Measurements from ENCODE around the gene CYFIP2.

The CYFIP2 gene

DNA sequence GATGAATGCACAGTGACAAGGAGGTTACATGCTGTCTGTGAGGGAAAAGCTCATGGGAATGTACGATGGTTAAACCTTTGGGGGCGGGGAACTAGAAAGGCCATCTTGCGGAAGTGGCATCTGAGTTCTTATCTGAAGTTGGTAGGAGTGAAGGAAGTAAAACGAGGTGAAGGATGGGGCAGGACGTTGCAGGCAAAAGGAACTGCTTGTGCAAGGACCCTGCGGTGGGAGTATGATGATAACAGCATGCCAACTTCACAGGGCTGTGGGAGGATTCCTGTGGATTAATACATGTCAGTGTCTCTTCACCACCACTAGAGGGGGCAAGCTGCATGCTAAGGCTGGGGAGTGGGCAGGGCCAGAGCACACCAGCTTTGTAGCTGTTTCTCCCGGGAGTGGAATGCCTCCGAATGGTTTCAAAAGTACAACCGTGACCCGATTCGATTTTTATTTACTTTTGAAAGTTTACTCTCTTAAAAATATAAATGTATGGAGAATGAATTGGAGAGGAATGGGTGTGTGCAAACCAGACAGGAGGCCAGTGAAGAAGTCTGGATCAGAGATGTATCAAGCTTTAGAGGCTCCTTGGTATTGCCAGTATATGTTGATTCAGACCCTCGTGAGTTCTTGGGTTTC, 62.5 kb downstream of the CYFIP2 start:
- DNase-seq: peak; percentile 50

DNA sequence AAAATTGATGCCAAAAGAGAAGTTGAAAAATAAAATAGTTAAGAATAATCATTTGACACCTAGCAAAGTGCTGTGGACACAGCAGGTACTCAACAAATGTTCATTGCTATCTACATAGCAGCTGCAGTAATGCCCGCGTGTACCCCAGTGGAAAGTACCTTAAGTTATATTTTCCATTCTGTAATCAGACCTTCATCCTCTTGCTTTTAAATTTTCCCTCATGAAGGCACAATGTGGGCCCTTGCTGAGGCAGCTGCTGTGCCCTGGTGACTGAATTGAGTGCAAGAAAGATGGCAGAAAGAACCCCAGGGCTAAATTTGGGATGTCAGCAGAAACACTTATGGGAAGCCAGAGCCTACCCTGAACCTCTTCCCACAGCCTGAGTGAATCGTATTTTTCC, 65.9 kb downstream of the CYFIP2 start:
- no peak for DNase-seq

DNA sequence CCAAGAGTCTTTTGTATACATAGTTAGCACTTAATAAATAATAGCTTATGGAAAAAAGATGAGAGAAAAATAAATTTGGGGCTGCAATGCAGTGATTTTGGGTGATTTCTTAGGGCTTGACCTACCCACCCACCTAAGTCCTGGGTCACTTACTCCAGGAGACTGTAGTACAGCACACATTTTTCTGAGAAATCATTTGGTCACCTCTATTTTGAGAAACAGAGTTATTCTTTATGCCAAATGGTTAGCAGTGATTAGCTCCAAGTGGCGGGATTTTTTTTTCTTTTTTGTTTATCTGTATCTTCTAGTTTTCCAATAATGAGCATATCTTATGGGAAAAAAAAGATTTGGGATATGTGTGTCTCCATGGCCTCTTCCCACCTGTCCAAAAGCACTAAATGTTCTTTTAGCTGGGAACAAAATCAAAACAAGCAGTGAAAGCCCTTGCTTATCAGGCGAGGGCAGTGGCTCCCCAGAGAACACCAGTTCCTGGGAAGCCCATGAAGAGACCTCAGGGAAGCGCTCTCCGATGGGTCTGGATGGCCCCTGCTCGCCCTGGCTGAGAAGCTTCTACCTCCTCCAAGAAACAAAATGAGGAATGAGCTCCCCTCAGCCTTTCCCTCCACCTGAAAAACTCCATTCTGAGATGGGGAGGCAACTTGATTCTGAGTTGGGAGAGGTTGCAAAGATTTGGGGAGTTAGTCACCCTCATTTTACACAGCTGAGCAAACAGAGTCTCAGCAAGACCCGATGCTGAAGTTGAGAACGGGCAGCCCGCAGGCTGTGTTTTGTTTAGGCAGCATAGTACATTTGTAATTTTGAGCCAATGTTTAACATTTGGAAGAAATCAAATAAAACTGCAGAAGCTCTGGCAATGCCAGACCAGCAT, 69.9 kb downstream of the CYFIP2 start:
- no peak for DNase-seq

DNA sequence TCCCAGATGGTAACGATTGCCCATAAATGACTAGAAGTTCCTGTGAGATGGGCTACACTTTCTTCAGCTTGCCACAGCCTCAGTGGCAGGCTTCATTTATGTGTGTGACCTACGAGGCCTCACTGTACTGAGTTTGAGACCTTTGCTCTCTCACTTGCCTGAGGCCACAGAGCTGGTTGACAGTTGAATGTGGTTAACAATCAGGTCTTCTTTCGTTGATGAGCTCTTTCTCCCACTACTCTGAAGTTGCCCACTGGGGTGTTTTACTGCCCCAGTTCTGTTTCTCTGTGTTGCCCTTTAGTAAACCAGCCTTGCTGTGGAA, 70.5 kb downstream of the CYFIP2 start:
- DNase-seq: no peak

DNA sequence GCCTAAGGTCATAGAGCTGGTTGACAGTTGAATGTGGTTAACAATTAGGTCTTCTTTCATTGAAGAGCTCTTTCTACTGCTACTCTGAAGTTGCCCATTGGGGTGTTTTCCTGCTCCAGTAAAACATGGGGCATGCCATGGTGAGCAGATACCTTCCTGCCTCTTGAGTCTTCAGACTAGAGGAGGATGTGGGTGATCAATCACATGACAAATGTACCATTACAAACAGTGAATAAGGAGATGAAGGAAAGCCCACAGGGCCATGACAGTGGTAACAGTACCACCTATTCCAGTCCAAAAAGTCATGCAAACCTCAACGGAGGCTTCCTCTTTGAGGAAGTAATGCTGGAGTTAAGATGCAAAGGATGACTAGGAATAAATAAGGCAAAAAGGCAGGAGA, 73.5 kb downstream of the CYFIP2 start:
- no peak for DNase-seq

DNA sequence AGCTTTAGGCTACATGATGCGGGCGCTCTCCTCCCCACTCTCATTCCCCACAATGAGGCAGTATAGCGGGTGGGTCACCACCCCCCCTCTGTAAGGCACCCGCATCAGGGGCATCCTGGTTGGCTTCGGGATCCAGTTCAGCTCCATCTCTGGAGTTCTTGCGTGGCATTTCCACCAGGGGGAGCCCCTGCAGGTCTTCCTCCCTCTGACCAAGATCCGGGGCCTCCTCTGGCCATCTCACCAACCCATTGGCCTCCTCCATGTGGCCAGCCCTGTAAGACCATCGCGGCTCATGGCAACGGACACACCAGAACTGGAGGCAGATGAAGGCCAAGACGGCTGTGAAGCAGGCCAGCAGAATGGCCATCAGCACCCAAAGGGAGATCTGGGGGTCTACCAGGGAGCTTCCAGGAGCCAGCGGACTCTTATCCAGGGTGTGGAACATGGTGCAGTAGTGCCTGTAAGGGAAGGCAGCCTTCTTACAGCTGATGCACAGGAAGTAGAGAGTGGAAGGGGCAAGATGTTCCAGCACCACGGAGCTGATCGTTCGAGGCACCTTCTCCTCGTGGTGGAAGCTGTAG, 77.0 kb downstream of the CYFIP2 start:
- DNase-seq: peak; percentile 42

DNA sequence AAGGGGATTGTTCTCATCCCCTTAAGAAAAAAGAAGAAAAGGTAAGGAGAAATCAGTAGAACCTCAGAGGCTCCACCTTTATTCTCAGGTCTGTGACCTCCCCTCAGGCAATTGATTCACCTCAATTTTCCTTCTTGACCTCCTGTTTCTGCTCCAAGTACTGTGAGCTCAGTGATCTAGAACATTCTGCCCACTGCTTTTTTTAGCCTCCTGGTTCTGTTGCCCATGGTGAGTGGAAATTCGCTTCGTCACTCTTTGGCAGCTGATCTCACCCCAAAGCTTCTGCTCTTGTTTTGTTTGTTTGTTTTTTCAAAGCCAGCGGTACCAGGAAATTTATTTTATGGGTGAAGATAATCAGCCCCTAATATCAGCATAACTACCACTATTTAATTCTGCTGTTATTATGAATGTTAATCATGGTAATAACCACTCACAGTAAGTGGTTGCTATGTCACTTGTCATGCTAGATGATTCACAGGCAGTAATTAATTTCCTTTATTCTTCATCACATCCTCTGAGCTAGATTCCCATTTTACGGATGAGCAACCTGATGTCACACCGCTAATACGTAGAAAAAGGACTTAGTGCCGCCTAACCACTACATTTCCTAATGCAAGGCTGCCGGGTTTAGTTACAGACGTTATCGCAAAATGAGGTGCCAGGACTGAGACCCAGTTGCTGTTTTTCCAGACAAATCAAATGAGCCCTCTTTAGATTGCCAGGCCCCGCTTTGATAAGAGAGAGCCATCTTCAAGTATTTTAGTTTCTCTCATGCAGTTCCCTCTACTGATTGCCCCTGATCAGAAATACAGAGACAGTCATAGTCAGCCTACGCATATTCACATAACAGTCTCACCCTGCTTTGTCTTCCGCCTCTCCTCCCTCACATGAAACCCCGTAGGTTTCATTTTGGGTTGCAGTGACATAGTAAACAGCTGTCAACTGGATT, 78.2 kb downstream of the CYFIP2 start:
- no peak for DNase-seq

DNA sequence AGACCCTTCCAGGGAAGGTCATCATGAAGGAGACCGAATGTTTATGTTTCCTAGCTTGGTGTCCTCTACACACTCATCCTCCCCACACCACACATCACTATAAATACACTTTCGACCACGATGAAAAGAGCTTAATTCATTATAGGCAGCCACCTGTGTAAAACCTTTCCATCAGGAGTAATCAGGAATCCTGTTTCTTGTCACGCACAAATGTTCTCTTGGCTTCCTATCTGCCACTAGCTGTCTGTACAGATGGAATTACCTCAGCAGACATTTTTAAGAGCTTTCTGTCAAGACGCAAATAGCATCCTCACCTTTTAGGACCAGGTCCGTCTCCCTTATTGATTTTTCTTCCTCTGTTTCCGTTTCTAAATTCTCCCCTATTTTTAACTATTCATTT, 79.1 kb downstream of the CYFIP2 start:
- no peak for DNase-seq

DNA sequence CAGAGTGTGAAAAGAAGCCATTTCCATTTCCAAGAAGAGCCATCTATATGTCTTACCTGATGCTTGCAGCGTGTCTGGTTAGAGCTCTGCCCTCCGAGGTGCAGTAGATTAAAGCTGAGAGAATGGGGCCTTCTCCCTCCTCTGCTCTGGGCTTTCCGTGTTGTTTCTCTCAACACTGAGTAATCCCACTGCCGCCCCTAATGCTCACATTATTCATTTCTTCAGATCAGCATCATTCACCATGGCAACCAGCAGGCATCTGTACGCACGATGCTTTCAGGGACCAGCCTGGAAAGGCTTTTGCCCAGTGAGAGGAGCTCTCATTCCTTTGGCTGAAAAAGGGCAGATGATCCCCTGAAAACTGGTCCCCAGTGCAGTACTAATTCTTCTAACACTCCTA, 79.6 kb downstream of the CYFIP2 start:
- no peak for DNase-seq

DNA sequence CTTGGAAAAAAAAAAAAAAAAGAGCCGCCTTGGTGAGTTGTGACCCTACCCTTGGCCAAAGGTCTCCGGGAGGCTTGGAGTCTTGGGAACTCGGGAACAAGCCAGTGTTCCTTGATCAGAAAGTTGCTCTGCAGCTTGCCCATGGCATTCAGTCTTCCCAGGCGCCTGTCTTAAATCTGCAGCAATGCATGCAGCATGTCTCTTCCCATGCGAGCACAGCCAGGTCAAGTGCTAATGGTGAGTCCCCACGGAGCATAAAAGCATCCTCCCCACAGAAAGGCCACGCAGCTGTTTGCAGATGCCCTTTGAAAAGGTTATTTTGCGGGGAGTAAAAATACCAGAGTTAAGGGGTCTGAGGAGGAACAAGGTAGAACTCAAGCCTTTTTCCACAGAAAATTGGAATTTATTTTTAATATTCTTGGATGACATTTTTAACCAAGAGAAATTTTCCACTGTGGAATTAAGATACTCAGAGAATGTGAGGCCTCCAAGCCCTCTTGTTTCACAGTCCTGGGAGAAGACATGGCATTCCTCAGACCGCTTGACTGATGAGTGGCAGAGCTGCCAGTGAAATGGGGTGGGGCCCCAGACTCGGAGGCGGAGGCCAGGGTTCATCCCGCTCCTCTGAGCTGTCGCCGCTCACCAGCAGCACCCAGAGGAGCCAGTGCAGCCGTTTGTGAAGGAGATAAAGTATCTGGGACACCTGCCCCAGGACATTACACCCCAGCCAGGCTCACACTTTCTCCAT, 81.6 kb downstream of the CYFIP2 start:
- DNase-seq: no peak

DNA sequence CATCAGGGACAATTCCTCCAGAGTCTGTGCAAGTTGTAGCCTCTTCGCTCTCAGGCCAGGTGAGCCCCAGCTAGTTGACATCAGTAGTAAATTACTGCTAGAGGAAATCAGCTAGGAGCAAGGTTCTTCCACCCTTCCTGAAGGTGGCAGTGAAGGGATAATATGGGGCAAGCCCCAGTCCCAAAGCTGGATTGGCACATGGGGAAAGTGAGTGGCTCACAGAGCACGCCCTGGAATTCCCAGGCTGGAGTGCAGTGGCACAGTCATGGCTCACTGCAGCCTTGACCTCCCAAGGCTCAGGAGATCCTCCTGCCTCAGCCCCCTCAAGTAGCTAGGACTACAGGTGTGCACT, 82.1 kb downstream of the CYFIP2 start:
- DNase-seq: no peak

DNA sequence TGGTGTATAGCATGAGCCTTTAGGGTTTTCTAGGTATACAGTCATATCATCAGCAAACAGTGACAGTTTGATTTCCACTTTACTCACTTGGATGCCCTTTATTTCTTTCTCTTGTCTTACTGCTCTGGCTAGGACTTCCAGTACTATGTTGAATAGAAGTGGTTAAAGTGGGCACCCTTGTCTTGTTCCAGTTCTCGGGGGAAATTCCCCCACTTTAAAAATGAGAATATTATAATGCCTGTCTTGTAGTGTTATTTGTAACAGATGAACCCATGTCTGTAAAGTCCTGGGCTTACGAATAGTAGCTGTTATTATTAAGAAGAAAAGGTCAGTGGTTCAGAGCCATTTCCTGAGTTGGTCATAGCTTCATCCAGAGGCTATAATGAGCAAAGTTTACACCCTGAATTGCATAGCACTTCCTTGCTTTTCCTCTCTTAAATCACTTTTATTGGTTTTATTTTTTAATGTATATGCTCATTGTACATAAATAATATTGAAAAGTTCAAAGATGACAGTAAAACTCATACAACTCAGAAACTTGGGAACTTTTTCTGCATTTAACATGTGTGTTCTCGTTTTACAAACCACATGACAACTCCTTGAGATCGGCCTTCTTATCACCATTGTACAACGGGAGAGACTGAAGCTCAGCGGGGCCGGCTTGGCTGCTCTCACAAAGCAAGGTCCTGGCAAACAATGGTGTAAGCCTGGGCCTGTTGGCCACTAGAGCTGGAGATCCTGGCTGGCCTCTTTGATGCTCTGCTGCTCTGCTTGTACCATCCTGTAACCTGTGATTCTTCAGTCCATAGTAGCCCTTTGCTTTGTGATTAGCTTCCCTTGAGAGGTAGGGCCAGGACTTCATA, 85.2 kb downstream of the CYFIP2 start:
- no peak for DNase-seq

DNA sequence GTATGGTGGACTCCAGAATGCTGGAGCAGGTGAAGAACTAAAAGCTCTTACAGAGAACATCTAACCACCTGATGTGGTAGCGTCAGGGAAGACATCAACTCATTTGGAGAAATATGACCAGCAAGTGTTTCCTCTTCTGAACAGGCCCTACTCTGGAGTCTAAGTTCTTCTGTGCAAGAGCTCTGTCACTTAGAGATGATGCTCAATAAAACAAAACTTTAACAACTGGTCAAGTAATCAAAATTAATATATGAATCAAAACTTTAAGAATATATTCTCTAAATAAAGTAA, 85.8 kb downstream of the CYFIP2 start:
- DNase-seq: no peak

DNA sequence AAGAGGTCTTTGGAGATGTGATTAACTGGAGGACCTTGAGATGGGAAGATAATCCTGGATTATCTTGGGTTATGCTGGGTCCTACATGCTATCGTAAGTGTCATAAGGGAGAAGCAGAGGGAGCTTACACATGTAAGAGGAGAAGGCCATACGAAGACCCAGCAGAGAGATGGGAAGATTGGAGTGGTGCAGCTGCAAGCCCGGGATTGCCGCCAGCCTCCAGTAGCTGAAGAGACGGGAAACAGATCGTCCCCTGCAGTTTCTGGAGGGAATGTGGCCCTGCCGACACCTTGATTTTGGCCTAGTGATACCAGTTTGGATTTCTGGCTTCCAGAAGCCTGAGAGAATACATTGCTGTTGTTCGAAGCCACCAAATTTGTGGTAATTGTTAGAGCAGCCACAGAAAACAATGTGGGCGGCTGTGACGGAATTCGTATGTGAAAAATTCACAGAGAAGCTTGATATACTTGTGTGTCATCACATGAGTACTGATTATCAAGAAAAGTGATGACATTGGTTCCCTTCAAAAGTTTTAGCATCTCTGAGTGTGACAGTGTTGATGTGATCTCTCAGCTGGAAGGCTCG, 86.9 kb downstream of the CYFIP2 start:
- DNase-seq: no peak

DNA sequence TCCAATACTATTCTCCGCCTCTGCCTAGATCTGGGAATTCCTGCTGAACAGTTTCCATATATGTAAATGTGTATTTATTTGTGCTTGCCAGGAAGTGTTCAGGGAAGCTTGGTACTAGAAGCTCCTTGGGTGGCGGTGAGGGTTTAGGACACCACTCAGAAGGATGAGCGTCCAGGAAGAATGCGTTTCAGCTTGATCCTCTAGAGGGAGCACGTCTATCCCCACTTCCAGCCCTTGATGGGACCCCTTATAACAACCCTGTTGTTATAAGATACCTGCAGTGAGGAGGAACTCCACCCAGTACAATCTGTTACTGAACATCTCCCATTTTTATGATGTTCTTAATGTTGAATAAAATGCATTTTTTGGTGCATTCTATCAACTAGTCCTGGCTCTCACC, 88.9 kb downstream of the CYFIP2 start:
- DNase-seq: no peak

DNA sequence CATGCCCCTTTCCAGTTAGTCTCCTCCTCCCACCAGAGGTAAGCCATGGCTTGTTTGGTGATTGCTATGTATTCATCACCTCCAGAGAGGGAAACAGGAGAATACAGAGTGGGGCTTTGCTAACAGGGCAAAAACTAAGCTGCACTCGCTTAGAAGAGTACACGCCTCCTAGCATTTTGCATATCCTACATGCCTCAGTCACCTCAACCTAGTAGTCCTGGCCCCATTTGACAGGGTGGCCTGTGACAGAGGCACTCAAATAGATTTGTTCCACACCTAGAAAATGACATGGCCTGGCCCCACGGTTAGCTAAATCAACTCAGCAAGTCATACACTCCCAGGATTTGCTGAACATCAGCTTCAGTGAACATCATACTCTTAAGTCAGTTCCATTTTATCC, 90.7 kb downstream of the CYFIP2 start:
- DNase-seq: no peak

DNA sequence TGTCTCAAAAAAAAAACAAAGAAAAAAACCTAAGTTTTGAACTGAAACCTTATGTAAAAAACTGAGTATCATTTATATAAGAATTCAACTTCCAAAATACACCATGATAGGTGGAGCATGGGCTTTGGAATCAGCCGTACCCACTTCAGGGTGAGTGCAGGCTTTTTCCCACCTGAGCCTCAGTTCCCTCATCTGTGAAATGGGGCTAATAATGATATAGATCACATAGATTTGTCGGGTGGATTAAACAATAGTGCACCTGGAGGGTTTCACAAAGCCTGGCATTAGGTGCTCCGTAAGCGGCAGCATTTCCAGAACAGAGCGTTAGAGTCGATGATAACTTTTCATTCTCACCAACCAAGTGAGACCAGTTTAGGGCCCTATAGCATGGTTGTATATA, 91.9 kb downstream of the CYFIP2 start:
- no peak for DNase-seq

DNA sequence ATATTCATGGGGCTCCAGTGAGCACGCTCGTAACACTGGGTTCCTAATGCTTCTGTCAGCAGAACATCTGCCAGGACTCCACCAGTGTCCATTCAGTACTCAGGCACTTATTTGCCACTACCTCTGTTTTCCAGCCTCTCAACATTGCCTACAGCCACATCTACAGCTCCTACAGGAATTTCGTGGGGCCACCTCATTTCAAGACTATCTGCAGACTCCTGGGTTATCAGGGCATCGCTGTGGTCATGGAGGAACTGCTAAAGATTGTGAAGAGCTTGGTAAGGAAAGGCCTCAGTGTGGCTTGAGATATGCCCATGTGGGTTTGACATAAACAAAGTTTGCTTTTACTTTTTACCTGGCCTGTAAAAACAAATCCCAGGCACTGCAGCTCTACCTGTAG, 92.9 kb downstream of the CYFIP2 start:
- no peak for DNase-seq

DNA sequence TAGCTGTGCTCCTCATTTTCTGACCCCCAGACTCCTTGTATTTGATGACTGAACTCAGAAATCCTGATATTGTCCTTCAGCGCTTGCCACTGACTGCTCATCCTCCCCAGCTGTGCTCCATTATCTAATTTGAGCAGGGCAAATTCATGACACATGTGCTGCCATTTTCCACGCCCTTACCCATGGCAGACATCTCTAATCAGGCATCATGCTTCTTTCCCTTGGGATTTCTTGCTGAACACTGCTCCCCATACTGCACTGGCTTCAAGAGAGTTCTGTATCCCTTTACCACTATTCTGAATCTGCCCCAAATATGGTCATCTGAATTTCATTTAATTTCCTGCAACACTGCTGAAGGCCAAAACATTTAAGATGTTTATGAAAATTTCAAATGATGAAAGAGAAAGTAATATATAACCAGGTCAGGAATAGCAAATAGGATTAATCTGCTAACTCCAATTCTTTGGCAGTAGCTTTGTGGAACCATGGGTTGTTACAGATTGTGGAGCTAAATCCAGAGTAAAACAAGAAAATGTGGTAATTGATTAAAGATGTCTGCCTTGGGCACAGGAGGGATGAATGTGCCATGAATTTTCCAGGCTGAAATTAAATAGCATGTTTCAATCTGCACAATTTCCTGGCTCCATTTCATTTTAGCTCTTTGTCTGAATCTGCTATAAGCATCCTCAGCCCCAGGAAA, 93.6 kb downstream of the CYFIP2 start:
- DNase-seq: no peak

DNA sequence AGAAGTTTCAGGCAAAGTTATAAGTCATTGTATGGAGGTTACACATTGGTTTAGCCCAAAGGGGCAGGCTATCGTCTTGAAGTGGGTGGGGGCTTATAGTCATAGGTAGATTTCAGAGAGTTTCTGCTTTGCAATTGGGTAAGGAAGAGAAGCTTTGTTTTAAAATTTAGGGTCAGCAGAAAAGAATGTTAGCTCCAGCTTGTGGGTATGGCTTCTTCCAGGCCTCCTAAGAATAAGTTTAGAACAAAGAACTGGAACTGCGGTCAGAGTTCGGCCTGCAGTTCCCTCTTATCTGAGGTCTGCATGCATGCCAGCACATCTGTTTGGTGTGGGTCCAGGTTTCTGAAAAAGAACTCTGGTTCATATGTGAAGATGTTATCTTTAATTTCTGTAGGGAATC, 96.1 kb downstream of the CYFIP2 start:
- no peak for DNase-seq

DNA sequence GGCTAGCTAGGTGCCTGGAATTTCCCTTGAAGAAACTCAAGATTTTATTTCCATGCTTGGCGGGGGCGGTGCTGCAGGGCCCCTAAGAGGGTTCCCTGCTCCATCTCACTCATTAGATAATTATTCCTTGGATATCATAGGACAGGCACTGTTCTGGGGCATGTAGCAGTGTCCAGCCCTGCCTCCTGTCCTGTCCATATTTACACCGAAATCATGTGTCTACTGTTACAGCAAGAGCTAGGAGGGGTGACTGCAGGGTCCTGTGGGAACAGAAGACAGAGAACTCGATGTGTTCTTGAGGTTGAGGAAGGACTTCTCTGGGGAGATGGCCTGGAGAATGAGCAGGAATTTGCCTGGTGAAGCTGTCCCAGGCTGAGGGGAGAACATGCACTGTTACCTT, 96.6 kb downstream of the CYFIP2 start:
- DNase-seq: no peak

Measured in activated T-cell treated with anti-CD3 and anti-CD28 coated beads, Interleukin-2, amount 50 U/mL, for 1 hour (primary cell).